Epithelial cell of esophagus (primary cell): ENCODE measurements around the gene ARVCF.
"Not testable (repeated sequence)": the region's sequence is repeated elsewhere in the genome, so short reads cannot be mapped to it uniquely, and the experiment has no call there.

Experiments used
- DNase-seq: peaks from one replicate; pipeline ENCODE4 v3.0.0; 2010; ENCODE audit warnings: low read depth
- H3K4me3 ChIP-seq: 2 replicates; pipeline ENCODE4 v1.5.1; 2011; ENCODE audit warnings: mild to moderate bottlenecking, low read length, control low read depth
- CTCF ChIP-seq: IDR thresholded peaks from 2 replicates; pipeline ENCODE4 v1.5.1; 2011; ENCODE audit warnings: low read depth, mild to moderate bottlenecking, low read length, control low read depth, inconsistent platforms; ENCODE audit not compliant: insufficient read depth; ENCODE audit errors: missing control alignments

ARVCF gene

GRCh38 chr22:19930551-19931486 lies 85.8 kb downstream of the ARVCF start:
- DNase-seq = no peak
- no peak for TF ChIP-seq CTCF
- no peak overlapping the region for H3K4me3 ChIP-seq

- no peak for DNase-seq
Observed at GRCh38 chr22:19929586-19930550, 86.8 kb downstream of the ARVCF start.

GRCh38 chr22:19928207-19928606 lies 88.4 kb downstream of the ARVCF start:
- DNase-seq = no peak
- H3K4me3 ChIP-seq = no peak overlapping the region
- no peak for TF ChIP-seq CTCF

More at GRCh38 chr22:19929586-19930550, 86.8 kb downstream of the ARVCF start:
- no peak for TF ChIP-seq CTCF
- H3K4me3 ChIP-seq = no peak overlapping the region

- no peak for DNase-seq
- no peak overlapping the region for H3K4me3 ChIP-seq
- TF ChIP-seq CTCF = no peak
Observed at GRCh38 chr22:19927696-19928095, 88.9 kb downstream of the ARVCF start.

- not testable (repeated sequence) for DNase-seq, H3K4me3 ChIP-seq
Observed at GRCh38 chr22:19926028-19926427, 90.6 kb downstream of the ARVCF start.

GRCh38 chr22:19923914-19924513 lies 92.6 kb downstream of the ARVCF start:
- H3K4me3 ChIP-seq = no peak overlapping the region
- no peak for TF ChIP-seq CTCF
- DNase-seq = no peak

- TF ChIP-seq CTCF = no peak
- no peak overlapping the region for H3K4me3 ChIP-seq
- DNase-seq = no peak
Observed at GRCh38 chr22:19921544-19922081, 95.0 kb downstream of the ARVCF start.
